Large intestine (tissue), 3 donors: Measurements from ENCODE around the gene DGKQ. TPM values are rescaled to one million over a fixed set of nuclear protein-coding genes. Genes with fewer than 3 reads are reported as not detected.
A peak's percentile ranks its signal among the peaks of the same experiment; 100 is the strongest.
"Not testable (repeated sequence)": the region's sequence is repeated elsewhere in the genome, so short reads cannot be mapped to it uniquely, and the experiment has no call there.

ENCODE experiments used
- DNase-seq, 2 donors: peaks; one replicate each; pipeline versions ENCODE4 v3.0.0 to v3.0.0-alpha.2; 2013
- H3K27ac ChIP-seq: one replicate; pipeline ENCODE4 v1.5.1; 2013; ENCODE audit warnings: low read length
- H3K27me3 ChIP-seq: 2 replicates; pipeline ENCODE4 v1.6.1; 2013; ENCODE audit warnings: low read length; ENCODE audit not compliant: control insufficient read depth, insufficient read depth
- H3K36me3 ChIP-seq: 2 replicates; pipeline ENCODE4 v1.6.1; 2013; ENCODE audit warnings: low read length; ENCODE audit not compliant: control insufficient read depth, insufficient read depth
- H3K4me1 ChIP-seq: one replicate; pipeline ENCODE4 v1.6.1; 2013; ENCODE audit warnings: low read length; ENCODE audit not compliant: control insufficient read depth, insufficient read depth
- H3K4me3 ChIP-seq: one replicate; pipeline ENCODE4 v1.5.1; 2013; ENCODE audit warnings: low read length
- H3K9me3 ChIP-seq: one replicate; pipeline ENCODE4 v1.6.1; 2013; ENCODE audit warnings: mild to moderate bottlenecking, low read depth, low read length, moderate library complexity; ENCODE audit not compliant: control insufficient read depth
- WGBS: methylation state at CpG from one replicate; pipeline ENCODE4 v1.1.5; 2013; ENCODE audit warnings: low lambda C conversion rate; ENCODE audit not compliant: insufficient coverage; 5-methylcytosine and 5-hydroxymethylcytosine counted together
- polyA plus RNA-seq: library from polyadenylated mRNA; unstranded; fragments of 120-200 nt; gene quantifications from one replicate; pipeline ENCODE4 v1.2.1, GENCODE V29; 2013

The DGKQ gene
- polyA plus RNA-seq, 1 donor: 15.3 TPM

GRCh38 chr4:986879-987623 lies 13.7 kb upstream of the DGKQ start, which contains the start of gene IDUA:
Gene IDUA, plus strand, starts transcription at chr4:987044. Its CDS starts 41 bp downstream, at chr4:987085.
- H3K27me3 ChIP-seq: no peaks in the 10 kb centered on the region
- H3K9me3 ChIP-seq: peaks cover 20% of the 10 kb centered on the region
- no CpG with 5 or more reads among the region's 69 CpGs for WGBS
- DNase-seq: peak; percentile 84 to 91
- peak within 1 kb of the TSS; percentile 59 for H3K27ac ChIP-seq
- H3K36me3 ChIP-seq: peaks cover 11% of the 10 kb centered on the region
- H3K4me3 ChIP-seq: peak within 1 kb of the TSS; percentile 62
- H3K4me1 ChIP-seq: peaks cover 33% of the 10 kb centered on the region

DNA sequence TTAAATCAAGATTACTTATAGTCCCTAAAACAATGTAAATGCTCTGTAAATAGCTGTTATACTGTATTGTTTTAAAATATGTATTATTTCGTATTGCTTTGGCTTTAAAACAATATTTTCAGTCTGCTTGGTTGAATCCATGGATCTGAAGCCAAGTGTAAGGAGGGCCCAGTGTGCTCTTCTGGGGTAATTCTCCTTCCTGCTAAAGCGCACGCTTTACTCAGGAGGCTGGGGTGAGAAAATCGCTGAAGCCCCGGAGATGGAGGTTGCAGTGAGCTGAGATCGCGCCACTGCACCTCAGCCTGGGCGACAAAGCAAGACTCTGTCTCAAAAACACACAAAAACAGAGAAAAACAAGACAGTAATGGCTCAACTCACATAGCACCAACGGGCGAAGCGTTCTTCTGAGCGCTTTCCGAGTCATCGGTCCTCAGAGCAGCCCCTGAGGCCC lies 13.1 kb upstream of the DGKQ start:
- Histone ChIP-seq H3K27me3 (no peaks in the 10 kb centered on the region), H3K4me3 (peak overlapping the region; percentile 62), H3K9me3 (peaks cover 16% of the 10 kb centered on the region), H3K27ac (peak overlapping the region; percentile 59), H3K4me1 (peaks cover 28% of the 10 kb centered on the region), H3K36me3 (peaks cover 11% of the 10 kb centered on the region)
- WGBS: 100% methylated on average over 1 of the region's 14 CpGs
- DNase-seq: no peak

DNA sequence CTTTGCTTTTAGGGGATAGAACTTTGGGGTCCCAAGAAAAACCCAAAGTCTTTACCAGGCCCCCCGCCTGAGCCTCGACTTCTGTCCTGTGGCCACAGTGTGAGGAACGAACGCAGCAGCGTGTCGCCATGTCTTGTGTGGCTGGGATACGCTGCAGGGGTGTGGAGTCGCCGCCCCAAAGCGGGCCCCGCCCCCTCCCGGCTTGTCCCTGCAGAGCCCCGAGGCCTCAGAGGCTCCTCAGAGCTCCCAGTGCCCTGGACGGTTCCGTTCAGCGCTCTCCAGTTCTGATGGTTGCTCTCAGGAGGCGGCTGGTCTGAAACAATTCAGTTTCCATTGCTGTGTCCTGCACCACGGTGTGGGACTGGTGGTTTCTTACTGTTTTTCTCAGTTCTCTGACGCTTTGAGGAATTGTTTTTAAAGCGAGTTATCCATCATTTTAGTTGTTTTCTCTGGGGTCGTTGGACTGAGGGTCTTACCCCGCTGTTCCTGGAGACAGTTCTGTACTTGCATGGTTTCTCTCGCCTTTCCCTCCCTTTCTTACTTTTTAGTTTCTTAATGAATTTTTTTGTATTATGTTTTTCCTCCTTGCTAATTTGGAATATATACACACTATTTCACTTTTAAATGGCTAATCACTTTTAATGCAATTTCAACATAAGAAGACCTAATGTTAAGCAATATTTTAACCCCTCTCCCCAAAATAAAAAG lies 11.9 kb upstream of the DGKQ start:
- peak in 1 of 2 donors; percentile 70 for DNase-seq
- H3K9me3 ChIP-seq: peaks cover 8% of the 10 kb centered on the region
- peak overlapping the region; percentile 25 for H3K4me3 ChIP-seq
- H3K4me1 ChIP-seq: peaks cover 28% of the 10 kb centered on the region
- H3K36me3 ChIP-seq: peaks cover 2% of the 10 kb centered on the region
- no peaks in the 10 kb centered on the region for H3K27me3 ChIP-seq
- WGBS: 70% methylated on average over 4 of the region's 23 CpGs
- H3K27ac ChIP-seq: no peak overlapping the region

- Histone ChIP-seq H3K27me3 (no peaks in the 10 kb centered on the region), H3K36me3 (no peaks in the 10 kb centered on the region), H3K9me3 (peaks cover under 1% of the 10 kb centered on the region), H3K4me1 (peaks cover 28% of the 10 kb centered on the region), H3K4me3 (peak overlapping the region; percentile 25), H3K27ac (no peak overlapping the region)
- WGBS: 57% methylated on average over 3 of the region's 15 CpGs
- DNase-seq: no peak
Observed at GRCh38 chr4:984336-985054, 11.1 kb upstream of the DGKQ start.

DNA sequence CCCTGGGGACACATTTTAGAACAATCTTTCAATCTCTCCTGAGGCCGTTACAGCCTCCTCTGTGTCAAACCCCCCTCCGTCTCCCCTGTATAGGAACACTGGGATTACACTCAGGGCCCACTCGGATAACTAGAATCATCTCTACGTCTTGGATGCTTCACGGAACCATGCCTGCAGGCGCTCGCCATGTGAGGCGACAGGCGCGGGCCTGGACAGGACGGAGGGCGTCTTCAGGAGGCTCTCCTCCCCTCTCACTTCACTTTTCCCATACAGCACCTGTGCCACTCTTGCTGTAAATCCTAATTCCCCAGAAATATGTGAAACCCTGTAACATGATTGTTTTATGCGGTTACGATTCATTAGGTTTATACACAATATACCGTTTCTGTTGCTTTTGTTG lies 9.4 kb upstream of the DGKQ start:
- no peak for DNase-seq
- Histone ChIP-seq H3K4me1 (peaks cover 28% of the 10 kb centered on the region), H3K36me3 (no peaks in the 10 kb centered on the region), H3K9me3 (no peaks in the 10 kb centered on the region), H3K27me3 (no peaks in the 10 kb centered on the region), H3K27ac (no peak overlapping the region), H3K4me3 (no peak overlapping the region)
- whole genome bisulfite sequencing: no CpG with 5 or more reads among the region's 15 CpGs

GRCh38 chr4:982291-982690 lies 8.9 kb upstream of the DGKQ start:
- WGBS: no CpG with 5 or more reads among the region's 17 CpGs
- peaks cover 23% of the 10 kb centered on the region for H3K4me1 ChIP-seq
- no peak overlapping the region for H3K4me3 ChIP-seq
- no peaks in the 10 kb centered on the region for H3K9me3 ChIP-seq
- no peak overlapping the region for H3K27ac ChIP-seq
- no peaks in the 10 kb centered on the region for H3K27me3 ChIP-seq
- no peak for DNase-seq
- no peaks in the 10 kb centered on the region for H3K36me3 ChIP-seq

- Histone ChIP-seq H3K9me3 (peaks cover 14% of the 10 kb centered on the region), H3K4me3 (no peak overlapping the region), H3K36me3 (no peaks in the 10 kb centered on the region), H3K4me1 (no peaks in the 10 kb centered on the region), H3K27ac (no peak overlapping the region), H3K27me3 (no peaks in the 10 kb centered on the region)
- WGBS: 70% methylated on average over 2 of the region's 20 CpGs
- no peak for DNase-seq
Observed at GRCh38 chr4:978957-979701, 5.8 kb upstream of the DGKQ start.

GRCh38 chr4:976016-976415 lies 2.6 kb upstream of the DGKQ start:
- H3K9me3 ChIP-seq: peaks cover 18% of the 10 kb centered on the region
- not testable (repeated sequence) for H3K27ac ChIP-seq, H3K27me3 ChIP-seq, H3K4me3 ChIP-seq, H3K36me3 ChIP-seq, DNase-seq
- WGBS: no CpG with 5 or more reads among the region's 25 CpGs
- H3K4me1 ChIP-seq: peaks cover 15% of the 10 kb centered on the region

DNA sequence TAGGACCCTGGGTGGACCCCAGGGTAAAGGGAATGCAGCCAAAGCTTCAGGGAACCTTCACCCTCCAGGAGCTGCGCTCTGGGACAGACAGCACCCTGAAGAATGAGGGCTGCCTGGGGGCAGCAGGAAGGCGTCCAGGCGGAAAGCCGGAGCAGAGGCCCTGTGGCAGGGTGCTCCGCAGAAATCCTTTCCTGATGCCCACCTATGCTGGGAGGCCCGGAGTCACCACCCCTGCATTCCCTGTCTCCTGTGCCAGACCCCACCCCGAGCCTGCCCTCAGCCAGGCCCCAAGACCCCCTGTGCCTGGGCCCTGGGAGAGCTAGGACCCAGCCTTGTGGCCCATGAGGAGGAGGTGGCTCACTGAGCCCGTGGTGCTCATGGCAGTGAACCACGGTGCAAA lies 1.3 kb upstream of the DGKQ start:
- no peak for DNase-seq
- H3K36me3 ChIP-seq: no peaks in the 10 kb centered on the region
- H3K4me1 ChIP-seq: peaks cover 24% of the 10 kb centered on the region
- H3K27me3 ChIP-seq: no peaks in the 10 kb centered on the region
- WGBS: no CpG with 5 or more reads among the region's 9 CpGs
- no peak overlapping the region for H3K27ac ChIP-seq
- H3K9me3 ChIP-seq: peaks cover 18% of the 10 kb centered on the region
- H3K4me3 ChIP-seq: no peak overlapping the region
